Fibroblast of peridontal ligament (primary cell): ENCODE measurements around the gene FCER2.
"Not testable (repeated sequence)": the region's sequence is repeated elsewhere in the genome, so short reads cannot be mapped to it uniquely, and the experiment has no call there.

ENCODE experiments used
- DNase-seq: peaks from one replicate; pipeline ENCODE4 v3.0.0-alpha.2; 2010; ENCODE audit errors: extremely low read depth

Gene FCER2, protein sequence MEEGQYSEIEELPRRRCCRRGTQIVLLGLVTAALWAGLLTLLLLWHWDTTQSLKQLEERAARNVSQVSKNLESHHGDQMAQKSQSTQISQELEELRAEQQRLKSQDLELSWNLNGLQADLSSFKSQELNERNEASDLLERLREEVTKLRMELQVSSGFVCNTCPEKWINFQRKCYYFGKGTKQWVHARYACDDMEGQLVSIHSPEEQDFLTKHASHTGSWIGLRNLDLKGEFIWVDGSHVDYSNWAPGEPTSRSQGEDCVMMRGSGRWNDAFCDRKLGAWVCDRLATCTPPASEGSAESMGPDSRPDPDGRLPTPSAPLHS

DNA sequence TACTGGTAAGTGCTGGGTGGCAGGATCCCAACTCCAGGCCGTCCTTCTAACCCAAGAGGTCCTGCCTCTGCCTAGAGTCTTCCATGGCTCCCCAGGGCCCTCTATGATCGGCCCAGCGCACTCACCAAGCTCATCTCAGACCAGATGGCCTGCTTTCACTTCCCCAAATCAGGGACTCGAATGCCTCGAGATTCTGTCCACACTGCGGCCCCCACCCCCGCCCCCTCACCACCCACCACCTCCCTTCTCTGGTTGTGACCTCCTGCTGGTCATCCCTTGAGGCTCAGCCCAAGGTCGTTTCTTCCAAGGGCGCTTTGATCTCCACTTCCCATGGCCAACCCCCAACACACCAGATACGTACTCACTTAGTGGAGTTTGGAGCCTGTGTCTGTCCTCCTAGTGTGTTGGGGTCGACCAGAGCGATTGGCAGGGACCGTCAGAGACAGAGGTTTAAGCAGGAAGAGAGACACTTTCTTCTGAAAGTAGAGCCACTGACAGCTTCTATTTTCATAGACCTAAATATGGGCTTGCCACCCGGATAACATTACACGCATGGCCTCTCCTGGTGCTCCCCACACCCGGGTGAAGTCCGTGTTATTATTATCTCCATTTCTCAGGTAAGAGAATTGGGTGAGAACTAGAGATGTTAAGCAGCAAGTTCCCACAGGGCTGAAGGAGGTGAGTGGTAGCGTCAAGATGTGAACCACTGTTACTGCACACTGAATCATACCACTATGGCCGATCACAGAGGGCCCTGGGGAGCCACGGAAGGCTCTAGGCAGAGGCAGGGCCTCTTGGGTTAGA, at the start of gene FCER2:
TSS of gene FCER2 (minus strand) at position 478 of the 804 bp plus-strand sequence. CDS start 2,371 bp downstream, outside the sequence.
- DNase-seq: no peak

DNA sequence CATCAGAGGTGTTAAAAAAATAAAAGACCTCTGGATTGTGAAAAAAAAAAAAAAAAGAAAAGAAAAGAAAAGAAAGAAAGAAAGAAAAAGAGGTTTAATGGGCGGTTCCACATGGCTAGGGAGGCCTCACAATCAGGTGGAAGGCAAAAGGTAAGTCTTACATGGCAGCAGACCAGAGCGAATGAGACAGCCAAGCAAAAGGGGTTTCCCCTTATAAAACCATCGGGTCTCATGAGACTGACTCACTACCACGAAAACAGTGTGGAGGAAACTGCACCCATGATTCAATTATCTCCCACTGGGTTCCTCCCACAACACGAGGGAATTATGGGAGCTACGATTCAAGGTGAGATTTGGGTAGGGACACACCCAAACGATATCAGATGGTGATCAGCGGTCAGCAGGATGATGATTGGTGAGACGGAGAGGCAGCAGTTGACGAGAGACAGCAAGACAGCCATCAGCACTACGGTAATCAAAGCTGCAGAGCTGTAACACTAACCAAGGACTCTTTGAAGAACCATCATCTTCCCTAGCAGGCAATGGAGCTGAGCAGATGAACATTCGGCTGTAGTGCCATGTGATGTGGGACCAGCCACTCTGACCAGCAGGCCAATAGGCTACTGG, 49.3 kb upstream of the FCER2 start:
- DNase-seq: no peak

DNA sequence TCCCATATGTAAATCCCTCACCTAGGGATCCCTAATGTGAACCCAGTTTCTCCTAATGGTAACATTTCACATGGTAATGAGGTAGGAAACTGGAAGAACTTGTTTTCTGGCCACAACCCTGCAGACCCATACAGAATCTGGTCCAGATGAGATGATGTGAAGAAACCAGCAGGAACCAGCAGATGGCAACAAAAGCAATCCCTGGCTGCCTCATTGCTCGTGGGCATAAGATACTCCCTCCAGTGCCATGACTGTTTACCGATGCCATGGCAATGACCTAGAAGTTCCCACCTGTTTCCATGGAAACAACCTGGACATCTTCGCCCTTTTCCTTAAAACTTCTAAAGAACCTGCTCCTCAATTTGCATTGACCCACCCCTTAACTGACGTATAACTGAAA, 46.8 kb upstream of the FCER2 start:
- no peak for DNase-seq

DNA sequence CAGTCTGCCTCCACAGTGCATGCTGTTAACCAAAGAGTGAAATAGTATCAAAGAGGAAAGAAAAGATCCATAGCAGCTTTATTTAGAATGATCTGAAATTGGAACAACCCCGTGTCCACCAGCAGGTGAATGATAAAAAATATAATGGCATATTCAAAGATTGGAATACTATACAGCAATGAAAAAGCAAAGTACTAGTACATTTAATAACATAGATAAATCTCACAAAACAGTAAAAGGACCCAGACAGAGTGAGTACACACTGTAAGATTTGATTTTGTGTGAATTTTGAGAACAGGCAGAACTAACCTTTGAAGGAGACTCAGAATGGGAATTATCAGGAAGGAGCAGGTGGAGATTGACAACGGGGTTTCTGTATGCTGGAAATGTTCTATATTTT, 46.2 kb upstream of the FCER2 start:
- no peak for DNase-seq

DNA sequence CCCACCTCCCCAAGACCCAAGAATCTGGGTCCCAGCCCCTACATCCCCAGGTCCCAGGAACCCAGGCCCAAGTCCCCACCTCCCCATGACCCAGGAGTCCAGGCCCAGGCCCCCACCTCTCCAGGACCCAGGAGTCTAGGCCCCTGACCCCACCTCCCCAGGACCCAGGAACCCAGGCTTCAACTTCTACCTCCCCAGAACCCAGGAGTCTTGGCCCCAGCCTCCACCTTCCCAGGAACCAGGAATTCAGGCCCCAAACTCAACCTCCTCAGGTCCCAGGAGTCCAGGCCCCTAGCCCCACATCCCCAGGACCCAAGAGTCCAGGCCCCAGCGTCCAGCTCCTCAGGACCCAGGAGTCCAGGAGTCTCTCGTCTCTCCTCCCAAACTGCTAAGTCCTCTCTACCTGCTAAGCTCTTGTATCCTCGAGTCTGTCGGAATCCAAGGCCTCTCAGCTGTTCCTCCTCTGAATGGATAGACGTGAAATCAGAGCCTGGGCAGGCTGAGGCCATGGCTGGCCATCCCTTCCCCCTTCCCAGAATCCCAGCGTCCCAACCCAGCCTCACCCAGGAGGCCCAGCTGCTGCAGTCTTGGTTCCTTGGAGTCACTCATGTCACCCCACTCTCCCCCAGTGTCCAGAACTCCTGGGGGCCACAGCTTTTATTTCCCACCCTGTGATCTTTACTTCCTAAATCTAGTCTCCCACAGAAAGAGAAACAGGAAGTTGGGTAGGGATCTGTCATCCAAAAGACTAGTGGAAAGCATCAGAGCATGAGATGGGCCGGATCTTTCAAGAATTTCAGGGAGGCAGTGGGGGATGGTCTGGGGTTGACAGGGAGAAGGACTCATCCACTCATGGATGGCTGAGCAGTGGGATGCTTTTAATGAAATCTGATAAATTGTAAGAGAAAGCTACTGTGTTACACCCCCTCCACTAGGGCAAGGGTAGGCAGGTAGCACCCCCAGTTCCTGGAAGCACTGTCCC, 45.3 kb upstream of the FCER2 start, which contains the start of gene CD209:
TSS of gene CD209 (minus strand) at position 632 of the 982 bp plus-strand sequence. CDS start at position 609, 23 bp downstream.
- no peak for DNase-seq

DNA sequence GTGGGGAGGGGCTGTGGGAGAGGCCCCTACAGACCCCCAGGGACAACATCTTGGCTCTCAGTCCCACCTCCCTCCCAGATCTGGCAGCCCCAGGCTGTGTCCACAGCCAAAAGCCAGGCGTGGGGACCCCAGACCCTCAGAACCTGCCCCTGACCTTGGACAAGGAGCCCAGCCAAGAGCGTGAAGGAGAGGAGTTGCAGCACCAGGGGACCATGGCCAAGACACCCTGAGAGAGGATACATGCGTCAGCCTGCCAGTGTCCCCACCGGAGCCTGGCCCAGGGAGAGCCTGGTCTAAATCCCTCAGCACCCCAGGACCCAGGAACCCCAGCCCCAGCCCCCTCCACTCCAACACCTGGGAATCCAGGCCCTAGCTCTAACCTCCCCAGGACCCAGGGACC, 44.4 kb upstream of the FCER2 start:
- DNase-seq: not testable (repeated sequence)

DNA sequence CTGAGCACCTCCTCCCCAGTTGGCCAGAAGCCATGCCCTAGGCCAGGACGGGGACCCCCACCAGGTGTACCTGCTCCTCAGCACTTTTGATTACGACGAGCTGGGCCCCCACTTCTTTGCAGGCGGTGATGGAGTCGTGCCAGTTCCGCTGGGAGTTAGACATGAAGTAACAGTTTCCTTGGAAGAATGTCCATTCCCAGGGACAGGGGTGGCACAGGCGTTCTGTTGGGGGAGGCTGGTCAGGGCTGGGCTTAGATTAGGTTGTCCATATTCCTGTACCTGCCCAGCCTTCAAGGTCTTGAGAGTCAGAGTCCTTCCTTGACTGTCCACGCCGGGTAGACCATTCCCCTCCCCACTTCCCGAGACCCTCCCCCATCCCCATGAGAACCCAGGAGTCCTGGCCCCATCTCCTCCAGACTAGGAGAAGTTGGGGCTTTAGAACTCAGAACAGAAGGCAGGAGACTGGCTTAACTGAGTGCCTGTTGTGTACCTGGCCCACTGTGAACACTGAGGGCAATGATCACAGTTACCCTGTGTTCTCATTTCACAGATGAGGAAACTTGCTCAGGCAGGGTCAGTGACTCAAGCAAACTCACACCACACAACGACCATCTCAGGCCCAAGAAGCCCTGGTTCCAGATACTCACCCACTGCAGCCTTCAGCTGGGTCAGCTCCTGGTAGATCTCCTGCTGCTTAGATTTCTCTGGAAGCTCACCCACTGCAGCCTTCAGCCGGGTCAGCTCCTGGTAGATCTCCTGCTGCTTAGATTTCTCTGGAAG, 43.1 kb upstream of the FCER2 start:
- no peak for DNase-seq

DNA sequence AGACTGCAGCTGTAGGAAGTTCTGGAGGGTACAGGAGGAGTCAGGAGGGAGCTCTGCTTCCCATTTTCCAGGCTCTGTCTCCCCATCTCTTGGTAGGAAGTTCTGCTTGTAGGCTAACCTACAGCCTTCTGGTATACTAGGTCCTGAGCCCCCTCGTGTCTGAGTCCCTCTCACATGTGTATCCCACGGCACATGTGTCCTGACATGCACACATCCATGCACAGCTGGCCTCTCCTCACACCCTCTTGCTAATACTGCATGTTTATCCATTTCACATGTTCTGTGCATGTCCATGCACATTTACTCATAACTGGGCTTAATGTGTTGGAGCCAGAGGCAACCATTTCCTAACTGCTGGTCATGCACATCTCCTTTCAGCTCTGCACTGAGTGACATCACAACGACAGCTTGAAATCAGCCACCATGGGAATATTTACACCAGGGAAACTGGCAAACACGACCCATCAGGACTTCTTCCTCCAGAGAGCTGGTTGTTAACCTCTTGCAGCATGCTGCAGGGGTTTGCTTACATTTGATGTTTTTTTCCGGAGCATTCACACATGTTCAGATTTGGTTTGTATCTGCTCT, 42.4 kb upstream of the FCER2 start:
- no peak for DNase-seq

DNA sequence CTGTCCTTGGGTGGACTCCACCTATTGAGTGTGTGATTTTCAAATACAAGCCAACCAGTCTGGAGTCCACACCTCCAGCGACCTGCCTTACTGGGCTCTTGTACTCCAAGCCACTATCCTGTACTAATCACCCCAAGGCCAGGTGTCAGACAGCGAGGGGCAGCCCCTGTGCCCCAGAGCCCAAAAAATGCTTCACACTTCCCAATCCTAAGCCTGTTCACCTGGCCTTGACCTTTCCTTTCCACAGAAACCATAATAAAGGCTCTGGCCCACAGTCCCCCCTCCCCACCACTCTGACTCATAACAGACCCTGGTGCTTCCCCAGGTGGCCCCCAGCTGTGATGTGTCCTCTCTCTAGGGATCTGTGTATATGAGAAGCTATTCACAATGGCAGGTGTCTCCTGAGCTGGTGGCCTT, 41.5 kb upstream of the FCER2 start:
- no peak for DNase-seq

DNA sequence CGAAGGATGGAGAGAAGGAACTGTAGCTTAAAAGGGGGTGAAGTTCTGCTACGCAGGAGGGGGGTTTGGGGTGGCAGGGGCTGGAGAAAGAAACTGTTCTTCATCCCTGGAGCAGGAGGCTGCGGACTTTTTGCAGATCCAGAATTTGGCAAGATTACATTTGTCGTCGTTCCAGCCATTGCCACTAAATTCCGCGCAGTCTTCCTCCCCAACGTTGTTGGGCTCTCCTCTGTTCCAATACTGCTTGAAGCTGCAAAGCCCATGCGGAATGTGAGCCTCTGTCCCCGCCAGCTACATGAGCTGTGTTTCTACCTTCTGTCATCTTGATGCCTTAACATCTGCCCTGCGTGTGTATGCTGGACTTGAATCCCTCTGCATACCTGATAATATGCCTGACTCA, 41.1 kb upstream of the FCER2 start:
- DNase-seq: no peak

DNA sequence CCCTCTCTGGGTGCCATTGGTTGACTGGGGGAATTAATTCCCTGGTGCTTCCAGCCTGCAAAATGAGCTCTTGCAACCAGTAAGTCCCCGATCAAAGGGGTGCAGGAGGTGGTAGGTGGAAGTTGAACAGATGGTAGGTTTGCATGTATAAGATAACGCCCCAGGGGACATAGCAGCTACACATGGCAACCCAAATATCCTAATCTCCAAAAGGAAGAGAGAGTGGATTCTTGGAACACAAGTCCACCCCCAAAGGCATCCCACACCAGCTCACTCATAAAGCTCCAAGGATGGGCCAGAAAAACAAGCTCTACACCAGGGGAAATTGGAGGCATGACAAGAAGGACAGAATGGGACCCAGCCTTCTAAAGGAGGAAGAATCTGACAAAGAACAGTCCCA, 40.6 kb upstream of the FCER2 start:
- no peak for DNase-seq

DNA sequence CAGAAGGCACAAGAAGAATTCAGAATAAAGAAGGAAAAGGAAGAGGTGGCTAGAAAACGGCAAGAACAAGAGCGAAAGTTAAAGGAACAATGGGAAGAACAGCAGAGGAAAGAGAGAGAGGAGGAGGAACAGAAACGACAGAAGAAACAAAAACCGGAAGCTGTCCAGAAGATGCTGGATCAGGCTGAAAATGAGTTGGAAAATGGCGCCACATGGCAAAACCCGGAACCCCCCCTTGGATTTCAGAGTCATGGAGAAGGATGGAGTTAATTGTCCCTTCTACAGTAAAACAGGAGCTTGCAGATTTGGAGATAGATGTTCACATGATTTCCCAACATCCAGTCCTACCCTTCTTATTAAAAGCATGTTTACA, 38.7 kb upstream of the FCER2 start:
- no peak for DNase-seq

DNA sequence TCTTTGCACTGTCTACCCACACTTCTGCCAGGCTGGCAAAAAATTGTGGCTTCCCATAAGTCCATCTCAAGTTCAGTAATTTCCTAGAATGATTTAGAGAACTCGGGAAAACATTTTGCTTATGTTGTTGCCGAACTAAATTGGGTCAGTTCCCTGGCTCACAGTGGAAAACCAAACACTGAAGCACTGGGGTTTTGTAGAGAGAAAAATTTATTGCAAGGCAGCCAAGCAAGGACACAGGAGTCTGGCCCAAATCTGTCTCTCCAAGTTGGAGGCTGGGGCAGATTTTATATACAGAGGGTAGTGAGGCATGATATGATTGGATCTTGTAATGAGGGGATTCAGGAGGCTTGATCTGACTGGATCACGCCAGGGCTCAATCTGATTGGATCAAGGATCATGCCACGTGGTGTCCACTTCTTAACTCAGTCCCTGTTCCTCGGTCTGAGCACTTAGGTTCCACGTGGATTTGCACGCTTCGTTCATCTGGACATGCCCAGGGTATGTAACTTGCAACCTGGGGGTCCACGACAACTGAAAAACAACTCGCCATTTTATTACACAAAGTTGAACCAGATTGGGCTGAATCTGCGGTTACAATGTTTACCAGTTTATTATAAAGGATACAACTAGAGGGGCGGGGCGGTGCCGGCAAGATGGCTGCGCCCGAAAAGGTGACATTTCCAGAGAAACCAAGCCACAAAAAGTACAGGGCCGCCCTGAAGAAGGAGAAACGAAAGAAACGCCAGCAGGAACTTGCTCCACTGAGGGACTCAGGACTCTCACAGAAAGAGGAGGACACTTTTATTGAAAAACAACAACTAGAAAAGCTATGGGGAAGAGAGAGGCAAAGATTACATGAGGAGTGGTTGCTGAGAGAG, 38.1 kb upstream of the FCER2 start:
- DNase-seq: no peak

DNA sequence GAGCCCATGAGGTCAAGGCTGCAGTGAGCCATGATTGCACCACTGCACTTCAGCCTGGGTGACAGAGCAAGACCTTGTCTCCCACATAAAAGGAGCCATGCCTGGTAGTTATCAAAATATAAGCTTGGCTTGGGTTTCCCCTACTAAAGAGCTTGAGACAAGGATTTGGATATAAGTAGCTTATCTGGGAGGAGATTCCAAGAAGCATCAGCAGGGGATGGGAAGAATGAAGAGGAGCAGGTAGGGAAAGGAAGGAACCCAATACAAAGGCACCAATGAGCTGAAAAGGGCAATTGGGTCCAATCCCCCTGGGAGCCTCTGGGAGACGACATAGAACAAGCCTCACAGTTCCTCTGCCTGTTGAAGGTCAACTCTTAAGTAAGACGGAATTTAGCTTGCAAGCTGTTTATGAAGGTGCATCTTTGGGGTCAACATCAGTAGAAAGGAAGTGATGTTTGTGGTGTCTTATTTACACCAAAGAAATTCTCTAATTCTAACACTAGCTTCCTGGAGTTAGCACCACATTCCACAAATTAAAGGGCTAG, 37.4 kb upstream of the FCER2 start:
- no peak for DNase-seq

DNA sequence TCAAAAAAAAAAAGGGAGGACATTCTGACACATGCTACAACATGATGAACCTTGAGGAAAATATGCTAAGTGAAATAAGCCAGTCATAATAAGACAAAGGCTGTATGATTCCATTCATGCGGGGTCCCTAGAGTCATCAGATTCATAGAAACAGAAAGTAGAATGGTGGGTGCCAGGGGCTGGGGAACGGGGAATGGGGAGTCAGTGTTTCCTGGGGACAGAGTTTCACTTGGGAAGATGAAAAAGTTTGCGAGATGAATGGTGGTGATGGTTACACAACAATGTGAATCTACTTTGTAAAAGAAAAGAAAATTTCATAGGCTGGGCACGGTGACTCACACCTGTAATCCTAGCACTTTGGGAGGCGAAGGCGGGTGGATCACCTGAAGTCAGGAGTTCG, 36.1 kb upstream of the FCER2 start:
- no peak for DNase-seq

DNA sequence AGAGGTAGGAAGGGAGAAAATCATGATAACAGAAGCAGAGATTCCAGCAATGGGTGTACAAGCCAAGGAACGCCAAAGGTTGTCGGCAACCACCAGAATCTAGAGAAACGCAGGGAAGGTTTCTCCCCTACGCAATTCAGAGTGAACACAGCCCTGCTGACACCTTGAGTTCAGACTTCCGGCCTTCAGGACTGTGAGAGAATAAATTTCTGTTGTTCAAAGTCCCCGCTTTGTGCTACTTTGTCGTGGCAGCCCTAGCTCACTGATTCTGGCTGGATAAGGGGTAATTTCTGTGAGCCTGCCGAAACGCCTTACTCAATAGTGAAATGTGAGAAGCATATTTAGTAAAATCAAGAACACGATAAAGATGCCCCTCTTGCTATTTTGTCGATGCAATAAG, 35.3 kb upstream of the FCER2 start:
- no peak for DNase-seq

DNA sequence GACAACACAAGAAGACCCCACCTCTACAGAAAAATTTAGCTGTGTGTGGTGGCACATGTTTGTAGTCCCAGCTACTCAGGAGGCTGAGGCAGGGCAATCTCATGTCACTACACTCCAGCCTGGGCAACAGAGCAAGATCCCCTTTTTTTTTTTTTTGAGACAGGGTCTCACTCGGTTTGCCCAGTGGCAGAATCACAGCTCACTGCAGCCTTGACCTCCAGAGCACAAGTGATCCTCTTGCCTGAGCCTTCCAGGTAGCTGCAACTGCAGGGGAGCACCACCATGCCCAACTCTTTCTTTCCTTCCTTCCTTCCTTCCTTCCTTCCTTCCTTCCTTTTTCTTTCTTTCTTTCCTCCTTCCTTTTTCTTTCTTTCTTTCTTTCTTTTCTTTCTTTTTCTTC, 34.2 kb upstream of the FCER2 start:
- DNase-seq: no peak

DNA sequence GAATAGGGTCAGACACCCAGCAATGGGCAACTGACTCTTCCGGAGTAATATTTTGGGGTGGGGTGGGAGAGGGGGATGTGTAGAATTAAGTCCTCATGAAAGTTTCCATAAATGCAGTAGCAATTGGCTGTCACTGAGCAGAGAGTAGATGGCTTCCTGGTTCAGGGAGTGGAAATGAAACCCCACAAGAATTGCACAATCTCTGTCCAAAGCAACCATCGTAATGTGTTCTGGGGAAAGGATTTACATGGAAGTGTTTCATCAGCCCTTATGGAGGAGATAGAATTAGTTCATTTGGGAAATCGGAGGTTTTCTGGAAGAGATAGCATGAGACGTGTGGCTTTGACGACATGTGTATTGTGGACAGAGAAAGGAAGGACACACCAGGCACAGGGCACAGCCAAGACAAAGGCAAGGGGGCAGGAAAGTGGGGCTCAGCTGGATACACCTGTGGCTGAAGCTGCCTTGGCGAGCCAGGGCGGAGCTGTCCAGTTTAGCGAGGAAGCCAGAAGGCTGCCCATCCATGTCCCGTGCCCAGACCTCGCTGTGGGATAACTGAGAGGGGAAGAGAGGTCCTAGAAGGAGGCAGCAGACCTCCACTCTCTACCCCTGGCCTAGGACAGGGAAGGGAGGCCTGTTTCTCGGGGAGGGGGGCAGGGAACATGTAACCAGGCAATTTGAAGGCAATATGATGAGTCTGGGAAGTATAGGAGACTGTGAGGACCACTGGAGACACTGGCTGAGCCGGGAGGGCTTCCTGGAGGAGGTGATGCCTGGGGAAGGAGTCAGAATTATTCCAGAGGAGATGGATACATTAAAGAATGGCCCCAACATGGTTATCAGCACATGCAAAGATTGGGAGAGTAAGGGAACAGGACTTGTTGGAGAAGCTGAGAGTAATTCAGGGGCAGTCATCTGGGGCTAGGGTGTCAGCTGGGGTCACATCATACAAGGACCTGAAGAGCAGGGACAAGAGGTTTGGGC, 32.6 kb upstream of the FCER2 start:
- DNase-seq: peak; percentile 18
